Psoas muscle (tissue), 8 donors: ENCODE results near the gene EFHC2. TPM values are rescaled to one million over a fixed set of nuclear protein-coding genes. Genes with fewer than 3 reads are reported as not detected.
A peak's percentile ranks its signal among the peaks of the same experiment; 100 is the strongest.

Source experiments
- ATAC-seq, 4 donors: fragments of 200-7000 bp; cut with Tn5 transposase; one replicate each; pipeline ENCODE4 v1.9.1; 2020; ENCODE audit warnings: moderate library complexity in 3 of 4, mild to moderate bottlenecking in 2 of 4
- DNase-seq, 2 donors: peaks; one replicate each; pipeline ENCODE4 v3.0.0-alpha.2; 2020
- H3K27ac ChIP-seq: fragments of 200-600 bp; one replicate; pipeline ENCODE4 v1.8.0; 2022
- H3K27me3 ChIP-seq, 3 donors: fragments of 200-600 bp in 1 of 3; one replicate each; pipeline versions ENCODE4 v1.6.1 to v1.8.0; 2013 to 2022; ENCODE audit warnings: low read length in 2 of 3, mild to moderate bottlenecking in 2 of 3, moderate library complexity in 1 of 3; ENCODE audit not compliant: insufficient read depth in 3 of 3
- H3K36me3 ChIP-seq, 2 donors: fragments of 200-600 bp in 1 of 2; one replicate each; pipeline versions ENCODE4 v1.6.1 to v1.8.0; 2013 to 2022; ENCODE audit warnings: low read depth in 1 of 2, mild to moderate bottlenecking in 1 of 2, moderate library complexity in 1 of 2; ENCODE audit not compliant: insufficient read depth in 1 of 2
- H3K4me1 ChIP-seq: fragments of 200-600 bp; one replicate; pipeline ENCODE4 v1.8.0; 2022
- H3K4me3 ChIP-seq: fragments of 200-600 bp; one replicate; pipeline ENCODE4 v1.8.0; 2022; ENCODE audit warnings: mild to moderate bottlenecking
- H3K9me3 ChIP-seq: fragments of 200-600 bp; one replicate; pipeline ENCODE4 v1.8.0; 2022
- CTCF ChIP-seq: fragments of 200-600 bp; IDR thresholded peaks from one replicate; pipeline ENCODE4 v1.8.0; 2022; ENCODE audit warnings: antibody characterized with exemption
- WGBS, 3 donors: extraction: QIAGEN DNeasy Blood & Tissue Kit; methylation state at CpG; one replicate each; pipeline versions ENCODE4 v1.1.6 to v1.1.7; 2013; 5-methylcytosine and 5-hydroxymethylcytosine counted together
- intact Hi-C, 2 donors: fragments of 100-400 bp; cut with DNase I; formaldehyde crosslinking; loops; one replicate each; pipeline versions ENCODE4 v1.11.0 to v1.14.2; 2022
- polyA plus RNA-seq, 3 donors: library from polyadenylated mRNA; stranded (reverse); fragments of 200-250 nt; gene quantifications; one replicate each; pipeline ENCODE4 v1.2.3, GENCODE V29; 2013
- total RNA-seq, 4 donors: library from RNA; stranded (reverse); fragmentation: NEBNext Ultra II Directional in 2 of 4; extraction: Animal tissue kit (Norgen Biotek cat#: 25700) in 2 of 4; gene quantifications; one replicate each; pipeline versions ENCODE4 v1.2.1 to v1.2.4, GENCODE V29; 2021 to 2023
- donor health status: healthy with polysubstance abuse.
- donor health status: DM: no; HTN: no; CAD: no; lungs with moderate emphysema.
- donor health status: Bipolar disorder and iron deficiency.
- donor health status: healthy.
- donor health status: DM: yes; HTN: yes; CAD: no.
- donor health status: DM: no; HTN: no; CAD: no.
- donor health status: DM: no; HTN: no; CAD: no.
- donor health status: DM: yes; HTN: yes; CAD: no.

The EFHC2 gene
- total and polyA plus RNA-seq, 7 donors: 0.05 to 0.11 (median 0.08) TPM; not detected in 4

GRCh38 chrX:44244008-44244407 is 99.5 kb downstream of the EFHC2 start:
- DNase-seq (no peak), ATAC-seq (no peak)
- WGBS, 3 donors: 21 to 32% (median 26%) methylated on average over 1 of the region's 1 CpG
- Histone ChIP-seq H3K4me3 (no peak overlapping the region), H3K27me3 (peaks cover 0 to 13% (median 0%) of the 10 kb centered on the region in 3 donors), H3K27ac (no peak overlapping the region), H3K36me3 (no peaks in the 10 kb centered on the region), H3K4me1 (no peaks in the 10 kb centered on the region), H3K9me3 (no peaks in the 10 kb centered on the region)
- TF ChIP-seq CTCF: peak; percentile 34
- intact Hi-C loops: loop anchor here in 1 of 2 donors (10.0 kb wide), 1 partner anchor 79 kb away; no protein-coding TSS in a partner anchor

- Histone ChIP-seq H3K9me3 (no peaks in the 10 kb centered on the region), H3K4me3 (no peak overlapping the region), H3K27me3 (peaks cover 0 to 12% (median 0%) of the 10 kb centered on the region in 3 donors), H3K27ac (no peak overlapping the region), H3K36me3 (no peaks in the 10 kb centered on the region), H3K4me1 (no peaks in the 10 kb centered on the region)
- DNase-seq (no peak), ATAC-seq (no peak)
- no peak for TF ChIP-seq CTCF
- intact Hi-C loops: loop anchor here in 1 of 2 donors (10.0 kb wide), 1 partner anchor 77 kb away; no protein-coding TSS in a partner anchor
- 68 to 84% (median 80%) methylated on average over 4 of the region's 4 CpGs for WGBS, 3 donors
Measured at GRCh38 chrX:44241546-44241945, 101.9 kb downstream of the EFHC2 start.

GRCh38 chrX:44240036-44240435 is 103.4 kb downstream of the EFHC2 start:
- Histone ChIP-seq H3K9me3 (no peaks in the 10 kb centered on the region), H3K4me1 (no peaks in the 10 kb centered on the region), H3K4me3 (no peak overlapping the region), H3K36me3 (no peaks in the 10 kb centered on the region), H3K27me3 (peaks cover 0 to 11% (median 0%) of the 10 kb centered on the region in 3 donors), H3K27ac (no peak overlapping the region)
- WGBS, 3 donors: 76 to 81% (median 77%) methylated on average over 1 of the region's 1 CpG
- intact Hi-C loops: loop anchor here in 1 of 2 donors (10.0 kb wide), 1 partner anchor 75 kb away; no protein-coding TSS in a partner anchor
- no peak for TF ChIP-seq CTCF
- ATAC-seq: no peak
- no peak for DNase-seq

GRCh38 chrX:44239036-44239435 is 104.4 kb downstream of the EFHC2 start:
- H3K4me3 ChIP-seq: no peak overlapping the region
- TF ChIP-seq CTCF: no peak
- no peak overlapping the region for H3K27ac ChIP-seq
- H3K27me3 ChIP-seq: peaks cover 0 to 14% (median 0%) of the 10 kb centered on the region in 3 donors
- no peaks in the 10 kb centered on the region for H3K4me1 ChIP-seq
- no peak for ATAC-seq
- H3K9me3 ChIP-seq: no peaks in the 10 kb centered on the region
- DNase-seq: no peak
- intact Hi-C loops: no loop called here
- no peaks in the 10 kb centered on the region for H3K36me3 ChIP-seq

- no peak for DNase-seq
- 48 to 79% (median 72%) methylated on average over 2 of the region's 2 CpGs for WGBS, 3 donors
- Histone ChIP-seq H3K36me3 (no peaks in the 10 kb centered on the region), H3K27me3 (peaks cover 0 to 14% (median 0%) of the 10 kb centered on the region in 3 donors), H3K9me3 (no peaks in the 10 kb centered on the region), H3K4me3 (no peak overlapping the region), H3K27ac (no peak overlapping the region), H3K4me1 (no peaks in the 10 kb centered on the region)
- intact Hi-C loops: no loop called here
- ATAC-seq: no peak
- TF ChIP-seq CTCF: no peak
Measured at GRCh38 chrX:44235534-44235933, 107.9 kb downstream of the EFHC2 start.
